Dendritic cell treated with granulocyte-macrophage colony-stimulating factor and Interleukin-4, amounts not matched to agents 40 ng/mL and 50 ng/mL, for 4 days (primary cell): ENCODE results near the gene SIX5.

Experiments used
- H3K27ac Mint-ChIP-seq: one replicate; pipeline ENCODE4 v1.8.0; 2022; ENCODE audit warnings: mild to moderate bottlenecking, mixed read lengths
- H3K27me3 Mint-ChIP-seq: one replicate; pipeline ENCODE4 v1.8.0; 2022; ENCODE audit warnings: mild to moderate bottlenecking, mixed read lengths
- H3K36me3 Mint-ChIP-seq: one replicate; pipeline ENCODE4 v1.8.0; 2022; ENCODE audit warnings: low read depth, mixed read lengths
- H3K4me1 Mint-ChIP-seq: one replicate; pipeline ENCODE4 v1.8.0; 2022; ENCODE audit warnings: low read depth, mixed read lengths
- H3K4me3 Mint-ChIP-seq: one replicate; pipeline ENCODE4 v1.8.0; 2022; ENCODE audit warnings: mild to moderate bottlenecking, moderate library complexity, mixed read lengths
- H3K9me3 Mint-ChIP-seq: one replicate; pipeline ENCODE4 v1.8.0; 2022; ENCODE audit warnings: mixed read lengths
- intact Hi-C: fragments of 100-400 bp; cut with micrococcal nuclease; formaldehyde crosslinking; loops from one replicate; pipeline ENCODE4 v1.15.0; 2022

SIX5 gene

DNA sequence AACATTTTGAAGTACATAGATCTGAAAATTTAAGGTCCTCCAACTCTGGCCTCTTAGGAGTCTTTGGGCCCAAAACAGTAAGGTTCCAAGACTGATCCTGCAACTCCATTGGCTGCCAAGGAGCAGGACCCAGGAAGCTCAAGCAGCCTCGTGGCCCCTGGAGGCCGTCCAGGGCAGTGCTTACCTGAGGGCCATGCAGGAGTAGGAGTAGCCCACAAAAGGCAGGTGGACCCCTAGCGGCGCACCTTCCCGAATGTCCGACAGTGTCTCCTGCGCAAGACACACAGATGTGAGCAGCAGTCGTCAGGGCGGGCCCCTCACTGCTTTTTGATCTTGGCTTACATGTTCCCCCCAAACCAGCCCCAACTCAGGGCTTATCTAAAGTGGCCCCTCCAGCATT is 5.7 kb upstream of the SIX5 start:
- intact Hi-C loops: no loop called here
- Mint-ChIP-seq H3K27me3 (peaks cover 95% of the 10 kb centered on the region), H3K9me3 (no peaks in the 10 kb centered on the region), H3K27ac (no peak overlapping the region), H3K36me3 (peaks cover 83% of the 10 kb centered on the region), H3K4me3 (no peak overlapping the region), H3K4me1 (peaks cover 35% of the 10 kb centered on the region)

DNA sequence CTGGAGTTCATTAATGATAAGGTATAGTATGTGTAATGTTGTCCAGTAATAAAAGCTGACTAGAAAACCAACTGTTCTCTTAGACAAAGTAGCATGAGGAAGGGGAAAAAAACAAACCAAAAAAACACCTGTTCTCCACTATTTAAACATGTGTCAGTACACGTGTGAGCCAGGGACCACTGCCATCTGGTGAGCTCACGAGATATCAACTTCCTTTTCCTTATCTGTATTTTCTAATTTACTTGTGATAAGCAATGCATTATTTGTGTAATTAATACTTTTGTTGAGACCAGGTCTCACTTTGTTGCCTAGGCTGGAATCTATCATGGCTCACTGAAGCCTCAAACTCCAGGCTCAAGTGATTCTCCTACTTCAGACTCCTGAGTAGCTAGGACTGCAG is 4.3 kb upstream of the SIX5 start:
- intact Hi-C loops: no loop called here
- no peak overlapping the region for H3K4me3 Mint-ChIP-seq
- no peak overlapping the region for H3K27ac Mint-ChIP-seq
- H3K36me3 Mint-ChIP-seq: peaks cover 77% of the 10 kb centered on the region
- H3K4me1 Mint-ChIP-seq: peaks cover 34% of the 10 kb centered on the region
- no peaks in the 10 kb centered on the region for H3K9me3 Mint-ChIP-seq
- H3K27me3 Mint-ChIP-seq: peaks cover 91% of the 10 kb centered on the region

DNA sequence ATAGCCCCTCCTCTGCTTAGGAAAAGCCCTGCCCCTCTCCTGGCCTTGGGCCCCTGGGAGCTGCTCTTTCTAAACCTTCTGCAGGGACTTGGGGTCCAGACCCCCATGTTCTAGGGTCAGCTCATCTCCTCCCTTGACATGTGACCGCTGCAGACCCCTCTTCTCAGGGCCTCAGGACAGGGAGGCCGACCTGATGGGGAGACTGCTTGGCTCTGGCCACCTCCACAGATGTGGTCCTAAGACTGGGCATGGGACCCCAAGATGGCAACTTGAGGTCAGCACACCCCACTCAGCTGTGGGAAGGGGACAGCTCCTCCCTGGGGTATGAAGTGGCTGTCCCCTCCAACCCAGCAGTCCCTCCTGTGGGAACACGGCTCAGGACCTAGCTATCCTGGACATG is 3.9 kb upstream of the SIX5 start:
- intact Hi-C loops: no loop called here
- no peaks in the 10 kb centered on the region for H3K9me3 Mint-ChIP-seq
- peaks cover 72% of the 10 kb centered on the region for H3K36me3 Mint-ChIP-seq
- peaks cover 91% of the 10 kb centered on the region for H3K27me3 Mint-ChIP-seq
- H3K4me1 Mint-ChIP-seq: peaks cover 37% of the 10 kb centered on the region
- no peak overlapping the region for H3K4me3 Mint-ChIP-seq
- H3K27ac Mint-ChIP-seq: no peak overlapping the region

DNA sequence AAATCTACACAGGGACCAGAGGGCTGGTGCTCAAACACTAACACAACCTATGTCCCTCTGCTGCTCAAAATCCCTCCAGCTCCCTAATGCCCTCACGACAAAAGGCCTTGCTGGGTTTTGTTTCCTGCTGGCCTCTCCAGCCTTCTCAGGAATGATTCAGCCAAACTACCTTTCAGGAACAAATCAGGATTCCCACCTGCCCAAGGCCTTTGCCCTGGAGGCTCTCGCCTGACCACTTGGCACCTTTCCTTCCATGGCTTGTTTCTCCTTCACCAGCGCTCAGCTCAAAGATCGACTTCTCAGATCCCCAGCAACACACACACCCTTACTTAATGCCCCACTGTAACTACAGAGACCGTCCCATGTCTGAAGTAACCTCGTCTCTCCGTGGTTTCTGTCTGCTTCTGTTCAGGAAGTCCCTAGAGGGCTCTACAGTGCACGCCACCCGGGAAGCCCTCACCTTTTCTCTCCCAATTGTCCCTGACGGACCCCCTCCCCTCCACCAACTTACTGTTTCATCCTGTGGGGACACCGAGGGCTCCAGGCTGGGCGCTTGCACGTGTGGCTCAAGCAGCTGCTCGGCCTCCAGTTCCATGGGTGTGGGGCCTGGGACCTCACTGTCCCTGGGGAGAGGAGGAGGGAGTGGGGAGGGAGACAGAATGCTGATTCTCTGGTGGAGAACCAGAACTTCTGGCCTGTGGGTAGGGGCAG is 3.2 kb upstream of the SIX5 start:
- H3K4me1 Mint-ChIP-seq: peaks cover 43% of the 10 kb centered on the region
- intact Hi-C loops: no loop called here
- H3K27me3 Mint-ChIP-seq: peaks cover 91% of the 10 kb centered on the region
- peaks cover 66% of the 10 kb centered on the region for H3K36me3 Mint-ChIP-seq
- no peaks in the 10 kb centered on the region for H3K9me3 Mint-ChIP-seq
- no peak overlapping the region for H3K27ac Mint-ChIP-seq
- no peak overlapping the region for H3K4me3 Mint-ChIP-seq

DNA sequence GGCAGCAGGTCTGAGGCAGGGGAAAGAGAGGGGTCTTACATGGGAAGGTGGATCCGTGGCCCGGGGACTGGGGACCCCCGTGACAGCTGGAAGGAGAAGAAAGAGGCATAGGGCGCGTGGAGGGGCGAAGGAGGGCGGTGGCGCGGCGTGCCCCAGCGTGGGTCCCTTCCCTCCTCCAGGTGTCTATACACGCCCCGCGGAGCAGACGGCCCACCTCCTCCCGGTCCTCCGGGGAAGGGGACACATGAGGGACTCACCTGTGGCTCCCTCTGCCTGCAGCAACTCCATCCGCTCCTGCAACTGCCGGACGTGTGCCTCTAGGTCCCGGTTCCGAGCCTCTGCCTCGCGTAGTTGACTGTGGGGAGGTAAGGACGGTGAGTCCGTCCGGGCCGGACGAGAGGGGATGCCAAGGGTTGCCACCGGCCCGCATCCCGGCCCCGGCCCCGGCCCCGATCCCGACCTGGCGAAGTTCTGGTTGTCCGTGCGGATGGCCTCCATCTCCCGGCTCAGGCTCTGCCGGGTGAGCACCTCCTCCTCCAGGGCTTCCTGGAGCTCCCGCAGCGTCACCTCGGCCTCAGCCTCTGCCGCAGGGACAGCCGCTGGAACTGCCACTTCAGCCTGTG is 2.4 kb upstream of the SIX5 start:
- Mint-ChIP-seq H3K36me3 (peaks cover 57% of the 10 kb centered on the region), H3K27me3 (peaks cover 89% of the 10 kb centered on the region), H3K4me1 (peaks cover 46% of the 10 kb centered on the region), H3K27ac (no peak overlapping the region), H3K9me3 (no peaks in the 10 kb centered on the region), H3K4me3 (no peak overlapping the region)
- intact Hi-C loops: no loop called here

DNA sequence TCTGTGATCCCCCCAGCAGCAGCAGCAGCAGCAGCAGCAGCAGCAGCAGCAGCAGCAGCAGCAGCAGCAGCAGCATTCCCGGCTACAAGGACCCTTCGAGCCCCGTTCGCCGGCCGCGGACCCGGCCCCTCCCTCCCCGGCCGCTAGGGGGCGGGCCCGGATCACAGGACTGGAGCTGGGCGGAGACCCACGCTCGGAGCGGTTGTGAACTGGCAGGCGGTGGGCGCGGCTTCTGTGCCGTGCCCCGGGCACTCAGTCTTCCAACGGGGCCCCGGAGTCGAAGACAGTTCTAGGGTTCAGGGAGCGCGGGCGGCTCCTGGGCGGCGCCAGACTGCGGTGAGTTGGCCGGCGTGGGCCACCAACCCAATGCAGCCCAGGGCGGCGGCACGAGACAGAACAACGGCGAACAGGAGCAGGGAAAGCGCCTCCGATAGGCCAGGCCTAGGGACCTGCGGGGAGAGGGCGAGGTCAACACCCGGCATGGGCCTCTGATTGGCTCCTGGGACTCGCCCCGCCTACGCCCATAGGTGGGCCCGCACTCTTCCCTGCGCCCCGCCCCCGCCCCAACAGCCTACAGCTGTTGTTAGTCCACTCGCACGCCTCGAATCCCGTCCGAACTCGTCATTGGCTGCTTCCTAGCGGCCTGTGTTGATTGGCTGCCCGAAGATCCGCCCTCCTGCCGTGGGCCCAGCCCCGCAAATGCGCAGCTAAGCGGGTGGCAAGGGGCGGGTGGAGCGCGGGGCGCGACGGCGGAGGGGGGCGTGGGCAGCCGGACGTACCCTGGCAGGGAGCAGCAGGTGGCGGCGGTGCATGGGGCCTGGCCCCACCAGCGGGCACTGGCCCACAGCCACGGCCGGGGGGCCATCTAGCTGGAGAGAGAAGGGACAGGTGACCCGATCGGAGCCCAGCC is 1.4 kb upstream of the SIX5 start:
- no peaks in the 10 kb centered on the region for H3K9me3 Mint-ChIP-seq
- peaks cover 46% of the 10 kb centered on the region for H3K4me1 Mint-ChIP-seq
- intact Hi-C loops: loop anchor here (1.0 kb wide), 2 partner anchors 9 to 29 kb away; no protein-coding TSS in a partner anchor
- H3K36me3 Mint-ChIP-seq: peaks cover 53% of the 10 kb centered on the region
- H3K27ac Mint-ChIP-seq: peak overlapping the region; percentile 88
- H3K4me3 Mint-ChIP-seq: peak overlapping the region; percentile 90
- H3K27me3 Mint-ChIP-seq: peaks cover 90% of the 10 kb centered on the region

DNA sequence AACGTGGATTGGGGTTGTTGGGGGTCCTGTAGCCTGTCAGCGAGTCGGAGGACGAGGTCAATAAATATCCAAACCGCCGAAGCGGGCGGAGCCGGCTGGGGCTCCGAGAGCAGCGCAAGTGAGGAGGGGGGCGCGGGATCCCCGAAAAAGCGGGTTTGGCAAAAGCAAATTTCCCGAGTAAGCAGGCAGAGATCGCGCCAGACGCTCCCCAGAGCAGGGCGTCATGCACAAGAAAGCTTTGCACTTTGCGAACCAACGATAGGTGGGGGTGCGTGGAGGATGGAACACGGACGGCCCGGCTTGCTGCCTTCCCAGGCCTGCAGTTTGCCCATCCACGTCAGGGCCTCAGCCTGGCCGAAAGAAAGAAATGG is 754 bp upstream of the SIX5 start:
- Mint-ChIP-seq H3K27me3 (peaks cover 90% of the 10 kb centered on the region), H3K36me3 (peaks cover 48% of the 10 kb centered on the region), H3K4me3 (peak overlapping the region; percentile 90), H3K27ac (peak overlapping the region; percentile 88), H3K9me3 (no peaks in the 10 kb centered on the region), H3K4me1 (peaks cover 46% of the 10 kb centered on the region)
- intact Hi-C loops: loop anchor here (1.0 kb wide), 2 partner anchors 9 to 29 kb away; no protein-coding TSS in a partner anchor

DNA sequence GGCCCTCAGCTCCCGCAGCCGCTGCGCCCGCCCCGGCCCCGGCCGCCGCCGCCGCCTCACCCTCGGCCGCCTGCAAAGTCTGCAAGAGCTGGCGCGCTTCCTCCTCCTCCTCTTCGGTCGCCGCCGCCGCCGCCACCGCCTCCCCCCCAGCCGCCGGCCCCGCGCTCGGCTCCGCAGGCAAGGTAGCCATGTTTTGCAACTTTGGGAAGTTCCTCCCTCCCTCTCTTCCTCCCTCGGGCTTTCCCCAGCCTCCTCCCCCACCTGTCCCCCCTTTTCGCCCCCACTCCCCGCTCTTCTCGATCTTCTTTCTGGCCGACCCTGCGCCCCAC is 433 bp downstream of the SIX5 start:
- peaks cover 90% of the 10 kb centered on the region for H3K27me3 Mint-ChIP-seq
- H3K36me3 Mint-ChIP-seq: peaks cover 42% of the 10 kb centered on the region
- H3K4me1 Mint-ChIP-seq: peaks cover 46% of the 10 kb centered on the region
- no peaks in the 10 kb centered on the region for H3K9me3 Mint-ChIP-seq
- intact Hi-C loops: no loop called here
- H3K4me3 Mint-ChIP-seq: peak overlapping the region; percentile 90
- peak overlapping the region; percentile 88 for H3K27ac Mint-ChIP-seq

DNA sequence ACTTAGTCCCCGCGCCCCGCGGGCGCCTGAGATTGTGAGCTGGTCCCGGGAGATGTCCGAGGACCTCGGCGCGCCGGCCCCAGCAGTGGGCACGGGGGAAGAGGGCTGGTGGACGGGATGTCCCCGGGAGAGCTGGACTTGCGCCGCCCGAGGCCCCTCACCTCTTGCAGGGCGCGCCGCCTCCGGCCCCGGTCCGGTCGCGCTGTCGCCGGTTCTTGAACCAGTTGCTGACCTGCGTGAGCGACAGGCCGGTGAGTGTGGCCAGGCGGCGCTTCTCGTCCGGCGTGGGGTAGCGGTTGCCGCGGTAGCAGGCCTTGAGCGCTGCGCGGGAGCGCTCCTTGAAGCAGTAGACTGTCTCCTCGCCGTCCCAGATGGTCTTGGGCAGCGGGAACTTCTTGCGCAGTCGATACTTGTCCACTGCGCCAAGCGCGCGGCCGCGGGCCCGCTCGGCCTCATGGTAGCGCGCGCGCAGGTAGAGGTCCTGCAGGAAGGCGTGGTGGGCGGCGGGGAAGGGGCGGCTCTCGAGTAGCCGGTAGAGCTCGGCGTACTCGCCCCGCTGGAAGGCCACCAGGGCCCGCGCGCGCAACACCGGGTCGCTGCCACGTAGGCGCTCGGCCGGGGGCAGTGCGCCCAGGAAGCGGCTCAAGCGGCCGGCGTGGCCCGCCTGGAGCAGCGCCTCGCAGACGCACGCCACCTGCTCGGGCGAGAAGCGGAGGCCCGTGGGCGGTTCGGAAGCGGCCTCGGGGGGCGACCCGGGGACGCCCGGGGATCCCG is 984 bp downstream of the SIX5 start:
- H3K27me3 Mint-ChIP-seq: peaks cover 90% of the 10 kb centered on the region

DNA sequence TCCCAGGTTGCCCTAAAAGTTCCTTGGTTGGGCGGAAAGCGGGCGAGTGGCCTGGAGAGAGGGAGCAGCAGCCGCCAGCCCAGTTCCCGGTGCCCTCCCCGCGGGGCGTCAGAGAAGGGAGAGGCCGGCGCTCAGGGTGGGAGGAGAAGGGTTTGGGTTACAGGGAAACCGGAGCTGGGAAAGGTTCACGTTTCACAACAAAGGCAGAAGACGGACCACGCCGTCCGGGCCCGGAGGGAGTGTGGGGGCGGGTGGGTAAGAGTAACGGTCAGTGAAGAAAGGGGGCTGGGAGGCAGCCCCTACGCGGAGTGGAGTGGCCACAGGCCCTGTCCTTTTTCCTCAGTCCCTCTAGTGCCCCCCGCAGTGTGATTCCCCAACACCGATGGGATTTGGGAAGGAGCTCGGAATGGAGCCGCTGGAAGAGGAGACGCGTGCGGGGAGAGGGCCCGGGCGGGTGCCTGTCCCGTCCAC is 1.6 kb downstream of the SIX5 start:
- Mint-ChIP-seq H3K27me3 (peaks cover 90% of the 10 kb centered on the region), H3K9me3 (no peaks in the 10 kb centered on the region), H3K36me3 (peaks cover 31% of the 10 kb centered on the region), H3K27ac (no peak overlapping the region), H3K4me3 (peak overlapping the region; percentile 78), H3K4me1 (peaks cover 44% of the 10 kb centered on the region)
- intact Hi-C loops: no loop called here

More for the DNA sequence above, 984 bp downstream of the SIX5 start:
- Mint-ChIP-seq H3K36me3 (peaks cover 37% of the 10 kb centered on the region), H3K9me3 (no peaks in the 10 kb centered on the region), H3K27ac (peak overlapping the region; percentile 88), H3K4me1 (peaks cover 46% of the 10 kb centered on the region), H3K4me3 (peak overlapping the region; percentile 78)
- intact Hi-C loops: no loop called here

DNA sequence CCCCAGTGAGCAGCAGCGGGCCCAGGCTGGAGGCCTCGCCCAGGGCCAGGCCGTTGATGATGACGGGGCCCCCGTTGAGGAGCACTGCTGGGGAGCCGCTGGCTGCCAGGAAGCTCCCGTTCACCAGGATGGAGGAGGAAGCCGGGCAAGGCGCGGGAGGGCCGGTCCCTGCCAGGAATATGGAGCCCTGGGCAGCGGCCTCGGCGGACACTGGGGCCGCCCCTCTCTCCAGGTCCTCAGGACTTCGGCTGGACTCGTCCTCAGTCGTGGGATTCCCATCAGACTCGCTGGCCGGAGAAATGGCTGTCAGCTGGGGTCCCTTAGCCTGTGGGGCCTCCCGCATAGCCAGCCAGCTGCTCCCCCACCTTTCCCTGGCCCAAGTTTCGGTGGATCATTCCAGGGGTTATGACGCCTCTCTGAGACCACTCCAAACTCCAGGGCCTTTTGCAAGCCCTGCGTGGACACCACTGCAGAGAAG is 2.1 kb downstream of the SIX5 start:
- no peak overlapping the region for H3K27ac Mint-ChIP-seq
- no peaks in the 10 kb centered on the region for H3K9me3 Mint-ChIP-seq
- intact Hi-C loops: no loop called here
- H3K27me3 Mint-ChIP-seq: peaks cover 90% of the 10 kb centered on the region
- peaks cover 25% of the 10 kb centered on the region for H3K36me3 Mint-ChIP-seq
- H3K4me1 Mint-ChIP-seq: peaks cover 39% of the 10 kb centered on the region
- peak overlapping the region; percentile 78 for H3K4me3 Mint-ChIP-seq

DNA sequence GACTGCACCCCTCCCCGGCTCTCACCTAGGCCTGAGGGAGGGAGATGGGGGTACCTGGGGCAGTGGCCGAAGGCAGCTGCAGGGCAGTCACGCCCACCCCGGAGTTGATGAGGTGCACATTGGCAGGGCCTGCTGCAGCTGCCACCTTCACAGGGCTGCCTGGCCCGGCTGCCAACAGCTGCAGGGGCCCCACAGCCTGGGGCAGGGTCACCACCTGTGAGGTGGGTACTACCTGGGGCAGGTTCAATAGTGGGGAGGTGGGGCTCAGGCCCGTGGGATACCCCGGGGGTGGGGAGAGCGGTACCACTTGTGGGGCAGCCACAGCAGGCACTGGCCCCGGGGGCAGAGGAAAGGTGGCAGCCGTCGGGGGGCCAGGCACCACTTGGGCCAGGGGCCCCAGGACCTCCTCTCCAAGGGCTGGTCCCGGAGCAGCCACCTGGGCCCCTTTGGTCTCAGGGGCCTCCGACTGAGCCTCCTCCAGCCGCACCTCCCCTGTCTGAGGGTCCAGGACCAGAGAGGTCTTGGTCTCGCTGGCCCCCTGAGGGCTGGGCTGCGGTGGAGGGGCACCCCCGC is 2.7 kb downstream of the SIX5 start:
- intact Hi-C loops: no loop called here
- H3K4me1 Mint-ChIP-seq: peaks cover 36% of the 10 kb centered on the region
- H3K4me3 Mint-ChIP-seq: no peak overlapping the region
- H3K9me3 Mint-ChIP-seq: no peaks in the 10 kb centered on the region
- peaks cover 20% of the 10 kb centered on the region for H3K36me3 Mint-ChIP-seq
- no peak overlapping the region for H3K27ac Mint-ChIP-seq
- H3K27me3 Mint-ChIP-seq: peaks cover 90% of the 10 kb centered on the region

DNA sequence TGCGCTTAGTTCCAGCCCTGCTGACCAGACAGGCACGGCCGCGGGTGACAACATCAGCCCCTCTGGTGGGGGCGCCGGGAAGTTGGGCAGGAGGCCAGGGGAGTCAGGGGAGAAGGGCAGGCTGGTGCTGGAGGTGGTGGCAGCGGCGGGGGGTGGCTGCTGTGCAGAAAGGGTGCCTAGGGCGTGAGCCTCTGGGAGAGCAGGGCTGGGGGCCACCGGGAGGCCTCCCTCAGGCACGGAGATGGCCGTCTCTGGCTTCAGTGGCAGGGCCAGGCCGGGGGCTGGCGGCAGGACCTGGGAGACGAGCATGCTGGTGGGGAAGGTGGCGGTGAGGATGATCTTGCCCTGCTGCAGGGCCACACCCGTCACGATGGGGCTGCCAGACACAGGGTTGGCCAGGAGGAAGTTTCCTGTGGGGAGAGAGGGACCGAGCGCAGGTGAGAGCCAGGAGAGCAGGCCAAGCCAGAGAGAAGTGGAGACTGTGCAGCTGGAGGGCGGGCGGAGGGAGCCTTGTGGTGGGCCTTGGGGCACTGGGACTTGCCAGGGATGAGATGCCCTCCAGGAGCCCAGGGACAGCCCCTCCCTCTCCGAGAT is 3.3 kb downstream of the SIX5 start:
- H3K4me1 Mint-ChIP-seq: peaks cover 31% of the 10 kb centered on the region
- H3K27me3 Mint-ChIP-seq: peaks cover 85% of the 10 kb centered on the region
- intact Hi-C loops: no loop called here
- no peaks in the 10 kb centered on the region for H3K9me3 Mint-ChIP-seq
- H3K4me3 Mint-ChIP-seq: no peak overlapping the region
- peaks cover 14% of the 10 kb centered on the region for H3K36me3 Mint-ChIP-seq
- no peak overlapping the region for H3K27ac Mint-ChIP-seq
